HUDEP-2 (cell line): Measurements from ENCODE around the gene CLDN20.

ENCODE experiments used
- DNase-seq, 76 experiments: peaks; one replicate each; lab custom pipeline; 2025; ENCODE audit not compliant: unreplicated experiment in 76 of 76; lab: John Stamatoyannopoulos, UW

Gene CLDN20

GRCh38 chr6:155244434-155244833, 19.4 kb upstream of the CLDN20 start:
- no peak for DNase-seq

DNA sequence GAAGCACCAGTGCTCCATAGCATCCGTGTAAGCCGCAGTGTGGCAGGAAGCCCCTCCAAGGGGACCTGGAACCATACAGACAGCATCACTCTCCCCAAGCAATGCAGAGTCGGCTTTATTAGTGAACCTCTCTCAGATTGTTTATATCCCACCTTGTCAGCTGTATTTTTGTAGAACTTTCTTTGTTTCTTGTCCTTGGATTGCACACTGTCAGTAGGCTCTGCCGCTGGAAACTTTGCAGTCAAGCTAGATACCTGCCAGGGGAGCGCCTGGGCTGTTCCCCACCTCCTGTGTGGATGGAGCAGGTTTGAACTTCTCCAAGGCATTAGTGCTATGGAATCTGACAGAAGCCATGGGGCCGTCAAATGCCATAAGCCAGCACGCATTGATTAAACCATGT, 18.6 kb upstream of the CLDN20 start:
- DNase-seq: no peak

DNA sequence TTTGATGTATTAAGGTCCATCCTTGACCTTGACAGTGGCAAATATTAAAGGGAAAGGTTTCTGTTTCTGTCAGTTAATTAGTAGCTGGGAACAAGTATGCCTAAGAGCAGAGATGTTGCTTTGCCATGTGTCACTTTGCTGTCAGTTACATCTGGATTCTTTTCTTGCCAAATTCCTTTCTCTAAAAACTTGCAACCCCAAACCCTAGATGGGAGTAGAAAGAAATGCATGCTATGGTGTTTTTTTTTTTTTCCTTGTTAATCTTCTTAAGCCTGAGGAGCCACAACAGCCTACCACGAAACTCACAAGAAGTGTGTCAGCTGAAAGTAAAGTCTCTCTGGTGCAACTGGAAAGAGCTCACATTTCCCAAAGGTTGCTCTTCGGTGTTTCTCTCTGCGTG, 18.0 kb upstream of the CLDN20 start:
- no peak for DNase-seq

DNA sequence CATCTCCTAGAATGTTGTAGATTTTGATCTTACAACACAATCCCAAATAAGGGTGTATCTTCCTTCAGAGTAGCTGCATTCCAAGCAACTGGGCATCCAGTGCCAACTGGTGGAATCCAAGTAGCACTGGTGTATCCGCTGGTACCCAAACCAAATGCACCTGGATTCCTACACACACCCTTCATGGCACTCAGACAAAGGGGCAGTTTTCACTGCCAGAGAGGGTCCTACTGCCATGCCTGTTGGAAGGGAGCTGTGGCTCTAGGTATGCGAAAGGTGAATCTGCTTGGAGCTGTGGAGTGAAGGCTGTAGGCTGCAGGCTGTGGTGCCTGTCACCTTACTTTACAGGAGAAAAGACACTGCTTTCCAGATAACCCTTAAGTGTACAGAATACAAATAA, 17.0 kb upstream of the CLDN20 start:
- no peak for DNase-seq

GRCh38 chr6:155247618-155248007, 16.2 kb upstream of the CLDN20 start:
- no peak for DNase-seq

GRCh38 chr6:155248008-155249001, 15.5 kb upstream of the CLDN20 start:
- peak in 9 of 76 experiments; percentile 2 to 43 (median 18) for DNase-seq

- DNase-seq: no peak
Observed at GRCh38 chr6:155250701-155251381, 13.0 kb upstream of the CLDN20 start.

GRCh38 chr6:155252581-155252980, 11.2 kb upstream of the CLDN20 start:
- no peak for DNase-seq

DNA sequence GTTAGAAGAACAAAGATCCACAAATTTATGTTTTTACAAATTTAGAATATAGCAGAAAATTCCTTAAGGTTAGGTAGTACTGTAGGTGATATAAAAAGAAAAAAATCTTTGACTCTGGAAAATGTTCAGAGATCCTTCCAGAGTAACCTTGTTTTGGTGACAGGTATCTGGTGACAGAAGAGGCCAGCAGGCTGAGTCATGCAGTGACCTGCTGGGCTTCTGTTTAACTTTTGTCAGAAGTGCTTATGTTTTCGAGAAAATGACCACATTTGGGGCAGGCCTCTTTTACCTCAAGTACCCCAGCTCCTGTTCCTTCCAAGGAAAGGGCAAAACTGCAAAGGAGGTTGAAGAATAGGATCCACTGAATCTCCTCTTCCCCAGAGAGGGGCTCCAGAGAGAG, 10.5 kb upstream of the CLDN20 start:
- DNase-seq: no peak

DNA sequence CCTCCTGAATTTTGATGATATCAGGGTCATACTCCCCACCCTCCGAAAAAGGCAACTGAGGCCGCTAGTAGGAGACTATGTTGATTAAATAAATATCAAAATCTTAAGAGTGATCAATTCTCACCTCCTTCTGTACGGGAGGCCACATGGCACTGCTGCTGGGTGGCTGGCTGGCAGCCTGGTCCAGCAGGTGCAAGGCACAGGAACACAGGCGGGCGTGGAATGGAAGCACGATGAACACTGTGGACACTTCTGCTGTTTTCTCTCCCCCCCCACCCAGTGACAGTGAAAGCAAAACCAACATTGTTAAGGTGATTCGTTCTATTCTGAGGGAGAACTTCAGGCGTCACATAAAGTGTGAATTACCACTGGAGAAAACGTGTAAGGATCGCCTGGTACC, 9.7 kb upstream of the CLDN20 start:
- no peak for DNase-seq

DNA sequence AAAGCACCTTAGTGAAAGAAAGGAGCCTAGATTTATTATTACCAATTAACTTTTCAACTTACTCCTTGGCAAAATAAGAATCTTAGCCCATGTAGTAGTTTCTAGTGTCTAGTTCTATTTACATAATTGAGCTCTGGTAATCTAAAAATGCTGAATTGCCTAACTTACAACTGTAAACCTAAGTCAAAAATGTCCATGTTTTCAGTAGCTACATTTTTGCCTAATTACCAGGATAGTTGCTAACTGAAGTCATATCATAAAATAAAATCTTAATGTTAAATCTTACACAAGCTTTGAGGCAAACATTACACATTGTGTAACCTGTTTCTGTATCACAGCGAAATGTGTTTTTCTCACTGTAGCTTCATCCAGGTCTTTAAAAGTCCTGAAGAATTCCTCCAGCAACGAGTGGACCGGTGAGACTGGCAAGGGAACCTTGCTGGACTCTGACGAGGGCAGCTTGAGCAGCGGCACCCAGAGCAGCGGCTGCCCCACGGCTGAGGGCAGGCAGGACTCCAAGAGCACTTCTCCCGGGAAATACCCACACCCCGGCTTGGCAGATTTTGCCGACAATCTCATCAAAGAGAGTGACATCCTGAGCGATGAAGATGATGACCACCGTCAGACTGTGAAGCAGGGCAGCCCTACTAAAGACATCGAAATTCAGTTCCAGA, 7.6 kb upstream of the CLDN20 start:
- no peak for DNase-seq

DNA sequence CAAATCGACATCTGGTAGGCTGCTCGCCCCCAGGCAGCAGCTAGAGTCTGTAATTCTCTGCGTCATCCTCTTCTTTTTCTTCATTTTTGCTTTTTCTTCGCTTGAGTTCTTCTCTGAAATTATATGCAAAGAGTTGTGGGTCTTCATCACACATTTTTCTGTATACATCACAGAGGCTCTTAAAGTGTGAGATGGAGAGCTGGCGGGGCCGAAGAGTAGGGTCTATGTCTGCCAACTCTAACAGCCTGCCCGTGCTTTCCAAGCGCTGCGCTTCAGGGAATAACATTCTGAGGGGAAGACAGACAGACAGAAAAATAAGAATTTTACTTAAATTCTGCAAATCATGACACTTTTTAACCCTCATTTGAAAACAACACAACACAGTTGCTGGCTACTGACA, 6.0 kb upstream of the CLDN20 start:
- DNase-seq: no peak

GRCh38 chr6:155259204-155259603, 4.6 kb upstream of the CLDN20 start:
- no peak for DNase-seq

GRCh38 chr6:155259897-155260296, 3.9 kb upstream of the CLDN20 start:
- no peak for DNase-seq

- no peak for DNase-seq
Observed at GRCh38 chr6:155260686-155261085, 3.1 kb upstream of the CLDN20 start.

DNA sequence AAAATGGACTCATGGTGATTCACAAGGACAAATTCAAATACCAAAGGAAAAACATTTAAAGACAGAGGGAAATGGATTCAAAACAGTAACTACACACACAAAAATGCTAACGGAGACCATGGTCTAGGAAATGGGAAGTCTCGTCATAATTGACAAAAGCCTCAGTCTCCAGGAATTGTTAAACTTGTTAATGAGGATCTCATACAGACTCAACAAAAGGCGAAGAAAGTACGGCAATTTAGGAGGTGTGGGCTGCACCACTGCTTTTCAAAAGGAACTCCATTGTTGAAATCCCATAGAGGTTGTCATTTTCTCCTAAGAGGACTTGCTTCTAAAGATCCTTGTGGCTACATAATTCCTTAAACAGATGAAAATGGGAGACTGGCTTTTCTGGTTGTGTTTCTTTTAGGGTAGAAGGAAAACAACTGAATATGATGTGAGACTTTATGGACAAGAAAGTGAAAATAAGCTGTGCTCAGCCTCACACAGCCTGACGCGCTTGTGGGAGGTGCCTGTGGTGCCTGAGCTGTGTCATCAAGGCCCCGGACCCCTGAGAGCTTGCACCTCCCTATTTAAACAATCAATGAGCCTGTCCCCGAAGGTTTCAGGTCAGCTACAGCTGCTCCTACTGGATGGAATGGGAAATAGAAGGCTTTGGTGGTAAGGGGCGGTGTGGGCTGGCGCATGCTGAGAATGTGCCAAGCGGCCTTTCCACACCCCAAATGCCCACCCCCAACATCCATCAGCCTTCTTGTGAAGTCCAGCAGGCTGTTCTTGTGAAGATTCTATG, 2.5 kb upstream of the CLDN20 start:
- DNase-seq: no peak

DNA sequence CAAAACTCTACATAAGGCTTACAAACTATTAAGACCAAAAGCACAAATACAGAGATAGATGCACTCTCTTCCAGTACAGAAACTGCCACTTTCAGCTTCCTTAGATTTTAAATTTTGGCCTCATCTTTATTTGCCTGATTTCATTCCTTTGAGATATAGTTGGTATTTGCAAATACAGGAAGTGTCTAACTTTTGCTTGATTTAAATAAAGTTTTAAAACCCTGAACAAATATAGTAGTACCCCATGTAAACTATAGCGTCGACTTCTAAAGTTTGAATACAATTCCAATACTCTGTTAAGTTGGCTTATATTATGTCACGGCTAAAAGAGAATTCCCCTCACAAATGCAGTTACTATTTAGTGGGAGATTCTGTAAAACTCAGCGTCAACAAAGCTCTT, 1.2 kb upstream of the CLDN20 start:
- no peak for DNase-seq

DNA sequence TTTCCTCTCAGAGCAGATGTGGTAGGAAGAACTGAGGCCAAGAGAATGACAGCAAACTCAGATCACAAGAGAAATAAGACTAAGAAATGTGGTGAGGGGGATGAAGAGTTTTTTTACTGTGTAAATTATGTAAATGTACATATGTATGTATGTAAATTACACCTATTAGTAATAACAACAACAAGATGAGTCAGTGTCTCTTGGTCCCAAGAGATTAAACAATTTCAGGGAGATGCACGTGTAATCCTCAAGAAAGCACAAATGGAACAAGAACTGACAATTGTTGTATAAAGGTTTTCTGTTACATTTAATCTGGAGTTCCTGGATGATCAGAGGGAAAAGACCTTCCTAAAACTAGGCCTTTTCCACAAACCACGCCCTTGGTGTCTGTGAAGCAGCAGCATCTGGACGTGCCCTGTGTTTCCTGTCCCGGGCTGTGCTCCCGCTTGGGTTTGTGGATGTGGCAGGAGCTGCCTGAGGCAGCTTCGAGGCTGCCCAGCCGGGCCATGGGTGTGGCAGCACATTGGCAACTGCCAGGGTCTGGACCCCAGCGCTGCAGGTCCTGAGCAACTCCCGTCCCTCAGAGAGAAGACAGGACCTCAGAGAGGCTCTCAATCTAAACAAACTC, 994 bp downstream of the CLDN20 start:
- DNase-seq: no peak

DNA sequence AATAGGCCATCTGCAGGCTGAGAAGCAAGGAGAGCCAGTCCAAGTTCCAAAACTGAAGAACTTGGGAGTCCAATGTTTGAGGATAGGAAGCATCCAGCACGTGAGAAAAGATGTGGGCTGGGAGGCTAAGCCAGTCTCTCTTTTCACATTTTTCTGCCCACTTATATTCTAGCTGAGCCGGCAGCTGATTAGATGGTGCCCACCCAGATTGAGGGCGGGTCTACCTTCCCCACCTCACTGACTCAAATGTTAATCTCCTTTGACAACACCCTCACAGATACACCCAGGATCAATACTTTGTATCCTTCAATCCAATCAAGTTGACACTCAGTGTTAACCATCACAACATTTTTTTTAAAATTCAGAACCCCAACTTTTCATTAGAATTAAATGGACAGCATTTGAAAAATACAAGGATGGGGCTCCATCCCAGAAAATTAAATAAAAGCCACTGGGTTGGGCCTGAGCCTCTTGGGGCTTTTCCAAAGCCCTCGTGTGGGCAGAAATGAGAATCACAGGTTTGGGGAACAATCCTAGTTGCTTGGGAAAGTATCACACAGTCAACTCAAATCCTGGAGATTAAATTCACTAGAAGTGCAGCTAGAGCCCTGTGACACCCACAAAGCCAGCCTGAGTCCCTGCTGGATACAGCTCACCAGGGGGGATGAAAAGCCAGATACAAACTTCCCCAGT, 2.2 kb downstream of the CLDN20 start:
- no peak for DNase-seq

DNA sequence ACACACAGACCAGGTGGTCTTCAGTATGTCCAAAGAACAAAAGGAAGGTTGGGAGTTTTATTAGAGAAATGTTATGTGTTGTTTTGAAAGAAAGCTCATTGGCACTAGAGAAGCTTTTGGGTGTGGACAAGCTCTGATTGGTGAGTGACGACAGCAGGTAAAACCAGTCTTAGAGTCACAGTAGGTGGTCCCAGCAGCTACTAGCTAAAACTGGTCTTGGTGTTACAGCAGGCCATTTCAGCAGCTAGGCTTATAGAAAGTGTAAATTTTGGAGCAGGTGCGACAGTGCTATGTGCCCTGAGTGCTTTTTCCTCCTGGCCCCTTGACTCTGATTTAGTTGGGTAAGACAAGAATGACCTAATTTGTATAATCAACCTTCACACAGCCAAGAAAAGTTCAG, 3.6 kb downstream of the CLDN20 start:
- DNase-seq: no peak
